ENCODE results near the gene PAXX.

The PAXX gene, protein sequence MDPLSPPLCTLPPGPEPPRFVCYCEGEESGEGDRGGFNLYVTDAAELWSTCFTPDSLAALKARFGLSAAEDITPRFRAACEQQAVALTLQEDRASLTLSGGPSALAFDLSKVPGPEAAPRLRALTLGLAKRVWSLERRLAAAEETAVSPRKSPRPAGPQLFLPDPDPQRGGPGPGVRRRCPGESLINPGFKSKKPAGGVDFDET

DNA sequence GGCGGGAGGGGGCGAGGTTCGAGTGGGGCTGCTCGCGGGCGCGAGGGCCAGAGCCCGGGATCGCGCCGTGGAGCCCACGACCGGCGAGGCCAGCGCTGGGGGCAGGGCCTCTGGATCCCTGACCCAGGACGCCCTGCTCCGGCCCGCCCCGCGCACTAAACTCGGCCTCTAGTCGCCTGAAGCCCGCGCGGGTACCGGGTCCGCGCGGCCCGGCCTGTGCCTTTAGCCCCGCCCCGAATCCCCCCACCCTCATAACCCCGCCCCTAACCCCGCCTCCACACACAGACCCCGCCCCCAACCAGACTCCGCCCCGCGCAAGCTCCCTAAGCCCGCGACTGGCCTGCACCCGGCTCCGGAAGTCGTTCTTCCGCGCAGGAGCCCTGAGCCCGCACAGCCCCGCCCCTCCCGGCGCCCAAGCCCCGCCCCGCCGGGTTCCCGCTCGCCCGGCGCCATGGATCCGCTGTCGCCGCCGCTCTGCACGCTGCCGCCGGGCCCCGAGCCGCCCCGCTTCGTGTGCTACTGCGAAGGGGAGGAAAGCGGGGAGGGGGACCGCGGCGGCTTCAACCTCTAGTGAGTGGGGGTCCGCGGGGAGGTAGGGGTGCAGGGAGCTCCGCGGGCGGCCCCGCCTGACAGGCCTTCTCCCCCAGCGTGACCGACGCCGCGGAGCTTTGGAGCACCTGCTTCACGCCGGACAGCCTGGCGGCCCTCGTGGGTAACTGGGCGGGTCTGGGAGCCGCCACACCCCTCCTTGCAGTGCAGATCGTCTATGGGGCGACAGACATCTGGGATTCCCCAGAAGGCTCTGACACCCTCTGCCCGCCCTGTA lies at the start of gene PAXX:
TSS of gene PAXX (plus strand) at position 430 of the 826 bp plus-strand sequence. CDS start at position 452, 22 bp downstream.
- peak; percentile 86 for DNase-seq

DNA sequence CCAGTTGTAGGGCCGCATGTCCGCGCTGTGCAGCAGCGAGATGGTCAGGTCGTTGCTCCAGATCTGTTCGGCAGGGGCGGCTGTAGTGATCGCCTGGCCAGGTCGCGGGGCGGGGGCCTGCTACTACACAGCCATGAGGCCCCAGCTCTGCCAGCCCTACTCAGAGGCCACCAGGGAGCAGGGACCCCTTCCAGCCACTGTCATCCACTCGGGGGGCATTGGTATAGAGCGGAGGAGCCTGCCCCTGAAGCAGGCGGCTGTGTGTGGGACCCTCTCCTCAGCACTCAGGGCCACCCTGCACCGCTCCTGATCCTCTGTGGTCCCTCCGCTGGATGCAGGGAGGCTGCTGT lies 49.4 kb upstream of the PAXX start:
- DNase-seq, result no peak

DNA sequence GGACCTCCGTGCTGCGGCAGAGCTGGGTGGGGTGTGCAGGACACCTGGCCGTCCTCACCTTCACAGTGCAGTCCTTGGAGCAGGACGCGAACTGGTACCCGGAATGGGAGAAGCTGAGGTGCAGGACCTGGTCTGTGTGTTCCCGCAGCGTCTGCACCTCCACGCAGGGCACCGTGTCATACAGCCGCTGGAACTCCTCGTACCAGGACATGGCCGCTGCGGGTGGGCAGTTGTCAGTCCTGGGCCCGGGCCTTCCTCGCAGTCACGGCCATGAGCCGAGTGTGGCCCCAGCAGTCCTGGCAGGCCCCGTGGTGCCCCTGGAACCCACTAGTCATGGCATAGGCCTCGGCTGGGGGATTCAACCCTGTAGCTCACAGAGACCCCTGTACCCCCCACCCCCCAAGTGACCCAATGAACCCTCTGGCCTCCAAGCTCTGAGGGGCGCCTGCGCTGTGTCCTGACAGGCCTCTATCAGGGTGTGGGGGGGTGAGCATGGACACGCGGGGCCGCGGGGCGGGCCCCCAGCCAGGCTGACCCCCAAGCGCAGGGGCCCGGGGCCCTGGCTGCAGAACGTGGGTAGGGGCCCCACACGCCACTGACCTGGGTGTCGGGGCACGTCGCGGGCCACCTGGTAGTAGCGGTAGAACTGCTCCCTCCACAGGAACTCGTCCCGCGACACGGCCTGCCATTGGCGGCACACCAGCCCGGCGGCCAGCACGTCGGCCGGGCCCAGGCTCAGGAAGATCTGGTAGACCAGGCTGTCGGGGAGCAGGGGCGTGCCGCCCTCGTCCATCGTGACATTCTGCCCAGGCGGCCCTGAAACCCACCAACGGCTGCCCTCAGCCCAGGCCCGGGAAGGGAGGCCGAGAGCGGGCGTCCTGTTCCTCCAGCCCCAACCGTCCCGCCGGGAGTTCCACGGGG lies 48.7 kb upstream of the PAXX start:
- DNase-seq, result peak; percentile 13

DNA sequence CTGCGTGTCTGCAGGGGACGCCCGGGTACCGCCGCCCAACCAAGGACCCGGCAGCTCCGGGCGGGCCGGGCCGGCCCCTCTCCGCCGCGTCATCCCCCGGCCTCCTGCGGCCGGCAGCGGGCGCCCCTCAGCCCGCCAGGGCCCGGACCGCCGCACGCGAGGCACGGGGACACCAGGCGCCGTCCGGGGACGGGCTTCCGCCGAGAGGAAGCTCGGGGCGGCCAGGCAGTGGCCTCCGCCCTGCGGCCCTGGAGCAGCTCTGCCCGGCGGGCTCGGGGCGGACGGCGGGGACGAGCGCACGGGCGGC lies 48.1 kb upstream of the PAXX start:
- DNase-seq, result peak; percentile 50

DNA sequence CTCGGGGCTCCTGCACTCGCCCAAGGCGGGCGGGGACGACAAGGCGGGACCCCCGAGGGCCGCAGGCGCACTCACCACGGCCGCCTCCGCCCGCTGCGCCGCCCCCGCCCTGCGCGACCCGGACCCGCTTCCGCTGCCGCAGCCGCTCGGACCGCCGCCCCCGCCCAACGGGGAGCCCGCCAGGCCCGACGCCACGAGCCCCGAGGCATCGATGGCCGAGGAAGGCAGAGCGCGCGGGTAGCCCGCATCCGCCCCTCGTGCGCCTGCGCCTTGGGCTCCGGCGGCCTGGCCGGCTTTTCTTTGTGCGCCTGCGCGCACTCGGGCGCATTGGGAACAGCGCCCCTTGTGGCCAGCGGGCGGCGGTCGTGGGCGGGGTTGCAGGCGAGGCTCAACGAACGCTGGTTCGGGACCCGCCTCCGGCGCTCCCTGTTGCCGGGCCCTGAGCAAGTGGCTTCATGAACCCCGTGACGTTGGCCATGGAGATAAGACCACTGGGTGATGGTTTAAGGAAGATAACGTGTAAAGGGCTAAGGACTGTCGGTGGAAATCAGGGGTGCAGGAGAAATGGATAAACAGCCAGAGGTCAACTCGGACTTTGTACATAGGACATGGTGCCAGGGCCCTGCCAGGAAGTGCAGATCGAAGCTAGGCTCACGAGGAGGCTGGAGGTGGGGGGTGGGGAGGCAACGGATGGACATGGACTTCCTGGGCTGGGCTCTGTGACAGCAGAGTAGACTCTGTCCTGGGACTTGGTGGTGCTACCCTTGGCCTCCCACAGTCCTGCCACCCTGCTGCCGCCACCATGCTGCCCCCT lies 47.5 kb upstream of the PAXX start, which contains the start of the genes C8G and FBXW5:
TSS of gene C8G (plus strand) at position 725 of the 814 bp plus-strand sequence. CDS start at position 803, 78 bp downstream.
TSS of gene FBXW5 (minus strand) at position 220 of the 814 bp plus-strand sequence. CDS start 655 bp downstream, outside the sequence.
- peak; percentile 93 for DNase-seq

DNA sequence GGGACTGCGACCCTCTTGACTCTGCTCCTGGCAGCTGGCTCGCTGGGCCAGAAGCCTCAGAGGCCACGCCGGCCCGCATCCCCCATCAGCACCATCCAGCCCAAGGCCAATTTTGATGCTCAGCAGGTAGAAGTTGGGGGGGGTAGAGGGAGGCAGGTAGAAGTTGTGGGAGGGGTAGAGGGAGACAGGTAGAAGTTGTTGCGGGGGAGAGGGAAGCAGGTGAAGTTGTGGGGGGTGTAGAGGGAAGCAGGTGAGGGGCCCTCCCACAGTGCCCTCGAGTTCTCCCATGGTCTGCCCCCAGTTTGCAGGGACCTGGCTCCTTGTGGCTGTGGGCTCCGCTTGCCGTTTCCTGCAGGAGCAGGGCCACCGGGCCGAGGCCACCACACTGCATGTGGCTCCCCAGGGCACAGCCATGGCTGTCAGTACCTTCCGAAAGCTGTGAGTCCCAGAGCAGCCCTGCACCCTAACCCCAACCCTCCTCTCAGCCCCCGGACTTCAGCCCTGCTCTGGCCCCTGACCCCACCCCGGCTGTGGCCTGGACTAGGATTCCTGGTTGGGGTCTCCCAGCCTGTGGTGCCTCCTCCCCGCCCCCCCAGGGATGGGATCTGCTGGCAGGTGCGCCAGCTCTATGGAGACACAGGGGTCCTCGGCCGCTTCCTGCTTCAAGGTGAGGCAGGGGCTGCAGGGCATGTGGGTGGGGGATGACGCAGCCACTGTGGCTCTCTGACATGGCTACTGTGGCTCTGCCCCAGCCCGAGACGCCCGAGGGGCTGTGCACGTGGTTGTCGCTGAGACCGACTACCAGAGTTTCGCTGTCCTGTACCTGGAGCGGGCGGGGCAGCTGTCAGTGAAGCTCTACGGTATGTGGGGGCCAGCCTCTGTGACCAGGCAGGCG lies 46.6 kb upstream of the PAXX start:
- no peak for DNase-seq

DNA sequence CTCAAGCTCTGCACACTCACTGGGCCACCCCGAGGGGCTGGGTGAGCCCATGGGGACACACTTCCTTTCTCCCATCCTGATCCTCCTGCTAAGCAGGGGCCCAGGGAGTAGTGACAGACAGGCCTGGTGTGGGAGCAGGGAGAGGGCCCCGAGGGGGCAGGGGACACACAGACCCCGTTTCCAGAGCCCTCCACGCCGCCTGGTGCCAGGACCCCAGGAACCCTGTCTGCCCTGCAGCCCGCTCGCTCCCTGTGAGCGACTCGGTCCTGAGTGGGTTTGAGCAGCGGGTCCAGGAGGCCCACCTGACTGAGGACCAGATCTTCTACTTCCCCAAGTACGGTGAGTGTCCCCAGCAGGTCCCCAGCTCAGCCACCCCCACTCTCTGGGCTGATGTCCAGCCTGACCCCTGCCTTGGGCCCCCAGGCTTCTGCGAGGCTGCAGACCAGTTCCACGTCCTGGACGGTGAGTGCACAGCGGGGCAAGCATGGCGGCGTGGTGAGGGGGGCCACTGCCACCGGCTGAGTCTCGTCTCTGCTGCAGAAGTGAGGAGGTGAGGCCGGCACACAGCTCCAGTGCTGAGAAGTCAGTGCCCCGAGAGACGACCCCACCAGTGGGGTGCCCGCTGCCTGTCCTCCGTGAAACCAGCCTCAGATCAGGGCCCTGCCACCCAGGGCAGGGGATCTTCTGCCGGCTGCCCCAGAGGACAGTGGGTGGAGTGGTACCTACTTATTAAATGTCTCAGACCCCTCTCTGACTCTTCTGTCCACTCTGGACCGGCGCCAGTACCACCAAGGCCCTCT lies 45.8 kb upstream of the PAXX start:
- DNase-seq, result no peak

DNA sequence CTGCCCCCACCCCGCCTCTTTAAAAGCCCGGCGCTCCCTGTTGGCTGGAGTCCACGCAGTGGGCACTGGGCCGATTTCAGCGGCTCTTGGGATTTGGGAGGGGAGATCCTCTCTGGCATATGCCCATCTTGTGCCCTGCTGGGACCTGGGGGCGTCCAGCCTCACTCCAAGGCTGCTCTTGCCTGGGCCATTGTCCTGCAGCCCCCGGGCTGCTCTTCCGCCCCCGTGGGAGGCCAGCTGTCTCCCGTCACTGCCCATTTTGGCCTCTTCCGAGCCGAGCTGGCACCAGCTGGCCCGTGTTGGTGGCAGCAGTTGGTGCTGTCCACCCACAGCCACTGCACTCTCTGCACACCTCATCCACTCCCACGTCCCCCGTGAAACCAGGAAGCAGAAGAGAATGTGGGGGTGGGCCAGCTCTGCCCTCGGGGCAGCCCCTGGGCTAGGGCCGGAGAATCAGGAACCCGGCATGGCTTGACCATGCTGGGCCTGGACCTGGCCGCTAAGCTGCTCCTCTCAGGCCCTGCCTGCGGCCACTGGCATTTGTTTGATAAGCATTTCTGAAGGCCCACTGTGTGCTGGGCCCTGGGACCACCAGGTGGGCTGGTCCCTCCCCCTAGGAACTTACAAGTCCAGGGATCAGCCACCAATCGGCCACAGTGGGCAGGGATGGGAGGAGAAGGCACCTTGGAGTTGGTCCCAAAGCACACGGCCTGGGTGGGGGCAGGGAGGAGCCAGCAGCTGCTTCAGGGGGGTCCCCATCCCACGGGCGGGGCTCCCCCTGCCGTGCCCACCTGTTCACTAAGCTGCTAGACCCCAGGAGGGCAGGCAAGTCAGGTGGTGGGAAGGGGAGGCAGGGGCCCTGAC lies 45.0 kb upstream of the PAXX start:
- no peak for DNase-seq

DNA sequence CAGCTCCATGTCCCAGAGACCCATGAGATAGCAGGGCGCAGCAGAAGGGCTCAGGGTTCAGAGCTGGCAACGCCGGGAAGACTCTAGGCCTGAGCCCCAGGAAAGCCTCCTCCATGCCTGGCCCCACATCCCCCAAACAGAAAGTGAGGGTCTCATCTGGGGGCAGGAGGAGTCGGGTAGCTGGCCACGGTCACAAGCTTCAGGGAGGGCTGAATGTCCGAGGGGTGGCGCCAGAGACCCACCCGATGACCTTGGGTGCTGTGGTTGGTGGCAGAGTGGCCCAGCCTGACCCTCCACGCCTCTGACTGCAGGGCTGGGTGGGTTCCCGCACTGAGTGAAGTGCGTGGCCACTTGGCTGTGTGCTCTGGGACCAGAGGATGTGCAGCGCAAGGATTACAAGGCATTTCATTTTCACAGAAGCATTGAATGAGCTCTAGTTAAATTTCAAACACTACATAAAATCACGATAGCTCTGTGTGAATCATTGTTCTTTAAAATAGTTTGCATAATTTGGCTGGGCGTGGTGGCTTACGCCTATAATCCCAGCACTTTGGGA lies 44.2 kb upstream of the PAXX start:
- DNase-seq, result peak; percentile 17

DNA sequence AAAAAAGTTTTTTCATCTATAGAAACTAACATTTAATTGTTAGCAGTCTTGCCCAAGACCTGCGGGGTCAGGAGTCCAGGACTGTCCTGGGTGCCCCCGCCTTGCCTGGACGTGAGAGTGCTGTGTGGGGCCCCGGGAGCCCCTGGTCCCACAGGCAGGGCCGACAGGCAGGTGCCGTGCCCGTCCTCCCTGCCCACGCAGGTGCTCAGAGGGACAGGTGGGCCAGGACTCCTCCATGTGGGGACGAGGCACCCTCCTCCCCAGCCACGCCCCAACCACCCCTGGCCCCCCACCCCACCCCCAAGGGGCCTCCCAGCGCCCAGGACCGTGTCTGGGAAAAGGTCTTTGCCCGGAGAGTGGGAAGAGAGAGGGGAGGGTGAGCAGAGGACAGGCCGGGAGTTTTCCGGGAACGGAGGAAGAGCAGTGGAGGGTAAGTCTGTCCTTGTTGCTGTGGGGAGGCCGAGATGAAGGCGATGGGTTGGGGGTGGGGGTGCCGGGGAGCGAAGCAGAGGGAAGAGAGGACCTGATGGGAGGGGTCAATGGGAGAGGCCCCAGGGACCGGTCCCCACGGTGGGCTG lies 42.9 kb upstream of the PAXX start:
- DNase-seq, result no peak

DNA sequence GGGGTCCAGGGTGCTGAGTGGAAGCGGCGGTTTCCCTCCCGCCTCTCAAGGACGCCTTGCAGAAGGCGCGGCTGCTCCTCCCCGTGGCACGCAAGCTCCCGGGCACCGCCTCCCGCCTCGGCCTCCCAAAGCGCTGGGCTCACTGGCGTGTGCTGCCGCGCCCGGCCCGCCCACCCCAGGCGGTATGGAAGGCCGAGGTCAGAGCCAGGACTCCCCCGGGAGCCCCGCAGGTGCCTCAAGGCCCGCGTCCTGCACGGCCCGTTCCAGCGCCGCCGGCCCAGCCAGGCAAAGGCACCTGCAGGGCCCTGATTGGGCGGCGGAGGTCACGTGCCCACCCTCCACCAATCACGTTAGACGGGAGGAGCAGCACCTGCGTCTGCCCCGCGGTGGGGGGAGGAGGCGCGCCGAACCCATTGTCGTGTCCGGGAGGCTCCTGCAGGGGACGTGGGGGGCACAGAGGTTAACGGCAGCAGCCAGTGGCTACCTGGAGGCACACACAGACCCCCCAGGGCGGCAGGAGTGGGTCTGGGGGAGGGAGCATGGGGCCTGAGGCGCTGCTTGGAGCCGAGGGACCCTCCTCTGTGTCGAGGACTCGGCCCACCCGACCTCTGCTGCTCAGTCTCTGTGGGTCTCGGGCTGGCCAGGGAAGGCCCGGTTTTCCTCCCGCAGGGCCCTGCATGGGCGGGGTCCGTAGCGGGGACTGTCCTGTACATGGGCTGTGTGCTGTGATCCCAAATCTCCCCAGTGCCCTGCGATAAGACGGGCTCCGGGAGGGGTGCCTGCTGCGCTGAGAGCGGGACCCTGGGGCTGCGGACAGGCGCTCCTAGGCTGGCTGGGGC lies 42.2 kb upstream of the PAXX start:
- DNase-seq, result peak; percentile 74

DNA sequence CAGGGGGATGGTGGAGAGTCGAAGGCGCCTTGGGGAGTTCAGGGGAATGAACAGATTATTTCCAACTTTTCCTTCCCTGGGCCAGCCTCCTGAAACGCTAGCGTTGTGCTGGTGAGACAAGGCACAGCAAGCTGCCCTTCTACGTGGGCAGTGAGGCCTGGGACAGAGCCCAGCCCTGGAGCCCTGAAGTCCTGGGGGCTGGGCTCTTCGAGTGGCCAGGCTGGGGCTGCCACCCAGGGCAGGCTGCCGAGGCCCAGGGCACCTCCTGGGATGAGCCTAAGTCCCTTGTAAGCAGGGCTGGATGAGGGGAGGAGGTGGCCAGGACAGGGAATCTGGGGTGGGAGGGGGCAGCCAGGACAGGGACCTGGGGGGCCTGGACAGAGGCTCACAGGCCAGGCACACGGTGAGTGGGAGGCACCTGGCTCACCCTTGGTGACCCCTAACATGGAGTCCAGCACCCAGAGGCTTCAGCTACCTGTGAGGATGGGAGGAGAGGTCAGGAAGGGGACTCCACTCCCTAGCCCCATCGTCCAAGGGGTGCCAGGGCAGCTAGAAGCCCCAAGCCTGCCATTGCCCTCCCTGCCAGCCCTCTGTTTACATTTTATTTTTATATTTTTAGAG lies 41.5 kb upstream of the PAXX start:
- no peak for DNase-seq

DNA sequence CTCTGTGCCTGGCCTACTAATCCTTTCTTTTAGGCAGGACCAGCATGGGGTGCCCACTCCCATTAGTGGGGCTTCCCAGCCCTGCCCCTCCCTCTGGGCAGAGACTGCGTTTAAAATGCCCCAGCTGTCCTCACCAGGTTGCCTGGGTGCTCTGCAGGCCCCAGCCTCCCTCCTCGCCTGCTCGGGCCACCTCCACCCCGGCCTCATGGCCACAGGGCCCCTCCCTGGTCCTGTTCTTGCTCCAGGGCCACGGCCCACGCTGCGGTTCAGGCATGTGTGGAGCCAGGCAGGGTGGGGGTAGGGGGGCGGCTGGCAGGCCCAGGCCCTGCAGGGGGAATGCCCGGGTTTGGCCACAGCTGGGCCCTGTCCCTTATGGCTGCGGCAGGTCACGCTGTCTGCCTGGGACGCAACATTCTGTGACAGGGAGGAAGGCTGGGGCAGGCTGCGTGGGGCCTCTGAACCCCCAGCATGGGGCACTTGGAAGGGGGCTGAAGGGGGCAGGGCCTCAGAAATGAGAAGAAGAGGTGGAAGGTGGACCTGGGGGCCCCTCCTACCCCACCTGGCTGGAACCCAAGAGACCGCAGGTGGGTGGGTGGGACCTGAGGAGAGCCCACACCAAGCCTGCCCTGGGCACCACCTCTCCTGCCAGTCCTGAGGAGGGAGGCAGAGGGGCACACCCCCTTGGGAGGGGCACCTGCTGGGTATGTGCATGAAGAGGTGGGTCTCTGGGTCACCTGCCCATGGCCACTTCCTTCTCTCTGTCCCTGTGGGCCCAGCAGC lies 40.5 kb upstream of the PAXX start, which contains the start of gene LCN12:
TSS of gene LCN12 (plus strand) at position 733 of the 780 bp plus-strand sequence. CDS start 55 bp downstream, outside the sequence.
- no peak for DNase-seq

DNA sequence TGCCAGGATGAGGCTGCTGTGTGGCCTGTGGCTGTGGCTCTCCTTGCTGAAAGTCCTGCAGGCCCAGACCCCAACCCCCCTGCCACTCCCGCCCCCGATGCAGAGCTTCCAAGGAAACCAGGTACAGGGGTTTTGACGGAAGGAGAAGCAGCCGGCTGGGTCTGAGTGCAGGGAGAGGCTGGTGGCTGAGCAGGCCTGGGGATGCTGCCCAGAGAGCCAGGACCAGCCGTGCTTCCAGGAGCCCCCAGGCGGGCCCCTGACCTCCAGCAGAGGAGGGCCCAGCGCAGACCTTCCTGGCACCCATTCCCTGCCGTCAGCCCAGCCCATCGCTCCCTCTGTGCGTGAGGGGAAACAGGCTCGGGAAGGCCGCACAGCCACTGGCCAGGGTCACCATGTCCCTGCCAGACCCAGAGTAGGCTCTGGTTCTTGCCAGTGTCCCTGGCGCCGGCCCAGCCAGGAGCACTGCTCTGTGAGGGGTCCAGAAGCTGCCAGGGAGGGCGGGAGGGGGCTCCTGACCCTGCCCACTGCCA lies 39.8 kb upstream of the PAXX start:
- DNase-seq, result no peak

DNA sequence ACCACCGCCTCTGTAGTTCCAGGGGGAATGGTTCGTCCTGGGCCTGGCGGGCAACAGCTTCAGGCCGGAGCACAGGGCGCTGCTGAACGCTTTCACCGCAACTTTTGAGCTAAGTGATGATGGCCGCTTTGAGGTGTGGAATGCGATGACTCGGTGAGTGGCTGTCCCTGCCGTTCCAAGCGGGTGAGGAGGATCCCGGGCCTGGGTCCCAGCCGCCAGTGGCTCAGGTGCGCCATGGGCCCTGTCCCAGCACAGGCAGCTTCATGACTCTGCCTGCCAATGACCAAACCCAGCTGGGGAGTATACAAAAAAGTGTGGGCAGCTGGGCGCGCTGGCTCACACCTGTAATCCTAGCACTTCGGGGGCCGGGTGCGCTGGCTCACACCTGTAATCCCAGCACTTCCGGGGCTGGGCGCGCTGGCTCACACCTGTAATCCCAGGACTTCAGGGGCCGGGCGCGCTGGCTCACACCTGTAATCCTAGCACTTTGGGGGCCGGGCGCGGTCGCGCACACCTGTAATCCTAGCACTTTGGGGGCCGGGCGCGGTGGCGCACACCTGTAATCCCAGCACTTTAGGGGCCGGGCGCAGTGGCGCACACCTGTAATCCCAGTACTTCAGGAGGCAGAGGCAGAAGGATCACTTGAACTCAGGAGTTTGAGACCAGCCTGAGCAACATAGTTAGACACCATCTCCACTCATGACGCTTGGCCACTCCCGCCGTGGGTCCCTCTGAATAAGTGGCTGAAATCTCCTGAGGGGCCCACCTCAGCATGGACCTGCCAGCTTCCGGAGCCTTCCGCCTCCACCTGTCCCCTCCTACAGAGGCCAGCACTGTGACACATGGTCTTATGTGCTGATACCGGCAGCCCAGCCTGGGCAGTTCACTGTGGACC lies 39.1 kb upstream of the PAXX start:
- no peak for DNase-seq
